GM10266 (cell line): ENCODE data around the gene MS4A3.
"Not testable (repeated sequence)": the region's sequence is repeated elsewhere in the genome, so short reads cannot be mapped to it uniquely, and the experiment has no call there.

ENCODE experiments used
- DNase-seq: peaks from one replicate; pipeline ENCODE4 v3.0.0; 2012; ENCODE audit errors: extremely low spot score
- CTCF ChIP-seq: IDR thresholded peaks from 2 replicates; pipeline ENCODE4 v1.5.1; 2012; ENCODE audit warnings: mild to moderate bottlenecking, low read depth; ENCODE audit not compliant: control insufficient read depth, insufficient read depth; ENCODE audit errors: missing control alignments

Gene MS4A3

GRCh38 chr11:60056349-60056969, at the start of gene MS4A3:
TSS of gene MS4A3 (plus strand) at chr11:60056665. CDS start at chr11:60061161, 4,496 bp downstream.
- TF ChIP-seq CTCF = no peak
- no peak for DNase-seq

GRCh38 chr11:60016881-60017280, 39.6 kb upstream of the MS4A3 start, which contains the start of gene OOSP4B:
TSS of gene OOSP4B (plus strand) at chr11:60017181.
- TF ChIP-seq CTCF = no peak
- no peak for DNase-seq

DNA sequence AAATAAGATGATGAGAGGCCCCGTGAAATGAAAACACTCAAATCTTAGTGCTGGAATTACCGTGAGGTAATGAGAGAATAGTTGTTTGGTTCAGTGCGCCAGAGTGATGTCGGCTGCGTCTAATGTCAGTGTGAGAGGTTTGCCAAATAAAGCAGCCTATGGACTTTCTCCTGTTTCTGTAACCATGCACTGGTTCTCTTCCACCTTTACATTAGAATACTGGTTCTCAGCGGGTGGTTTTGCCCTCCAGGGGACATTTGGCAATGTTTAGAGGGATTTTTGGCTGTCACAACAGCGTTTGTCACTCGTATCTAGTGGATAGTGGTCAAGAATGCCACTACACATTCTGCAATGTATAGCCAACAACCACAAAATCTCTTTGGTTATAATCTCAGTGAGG, 38.4 kb upstream of the MS4A3 start:
- no peak for TF ChIP-seq CTCF
- no peak for DNase-seq

- not testable (repeated sequence) for DNase-seq
These were observed 36.1 kb upstream of the MS4A3 start for GRCh38 chr11:60020376-60020775.

DNA sequence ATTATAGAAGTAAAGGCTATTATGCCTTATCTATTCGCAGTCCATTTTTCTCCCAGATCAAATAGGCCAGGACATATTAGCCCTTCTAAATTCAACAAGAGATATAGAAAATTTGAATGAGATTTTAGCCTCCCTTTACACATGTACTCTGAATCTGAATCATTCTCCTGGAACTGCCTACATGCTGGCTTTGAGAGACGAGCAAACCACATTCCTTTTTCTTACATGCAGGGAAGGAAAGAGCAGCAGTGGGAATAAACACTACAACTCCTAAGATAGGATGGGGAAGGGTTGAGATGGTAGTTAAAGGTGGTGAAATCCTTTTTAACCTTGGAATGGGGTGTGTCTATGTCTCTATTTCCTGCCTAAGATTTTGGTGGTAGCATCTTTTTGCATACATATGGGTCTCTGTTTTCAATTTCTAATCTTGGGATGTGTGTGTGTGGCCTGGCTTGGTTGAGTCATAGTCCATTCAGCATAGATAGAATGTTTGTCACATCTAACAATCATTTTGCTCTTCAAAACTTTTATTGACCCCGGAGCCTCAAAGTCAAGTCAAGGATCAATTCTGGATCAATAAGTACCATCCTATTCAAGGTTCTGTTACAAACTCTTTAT, 27.3 kb upstream of the MS4A3 start:
- no peak for TF ChIP-seq CTCF

DNA sequence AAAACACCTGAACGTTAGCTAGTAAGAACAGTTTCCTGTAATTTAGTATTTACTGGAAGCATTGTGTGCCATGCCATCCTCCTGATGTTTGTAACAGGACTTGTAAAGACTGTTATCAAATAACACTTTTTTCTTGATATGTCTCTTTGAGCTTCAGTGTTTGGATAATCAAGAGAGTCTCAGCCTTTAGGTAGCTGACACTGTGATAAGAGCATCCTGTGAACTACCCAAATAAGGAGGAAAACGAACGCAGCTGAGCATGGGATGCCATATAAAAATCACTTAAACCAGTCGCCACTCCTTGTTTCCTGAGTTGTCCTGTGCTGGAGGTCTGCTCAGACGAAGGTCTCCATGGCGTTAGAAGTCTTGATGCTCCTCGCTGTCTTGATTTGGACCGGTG, 16.4 kb upstream of the MS4A3 start, which contains the start of gene OOSP2:
OOSP2 (plus strand) TSS at position 301 of the 400 bp plus-strand sequence; CDS start at position 352, 51 bp downstream.
- no peak for TF ChIP-seq CTCF
- DNase-seq = no peak

More for the DNA sequence above, 27.3 kb upstream of the MS4A3 start:
- no peak for DNase-seq

DNA sequence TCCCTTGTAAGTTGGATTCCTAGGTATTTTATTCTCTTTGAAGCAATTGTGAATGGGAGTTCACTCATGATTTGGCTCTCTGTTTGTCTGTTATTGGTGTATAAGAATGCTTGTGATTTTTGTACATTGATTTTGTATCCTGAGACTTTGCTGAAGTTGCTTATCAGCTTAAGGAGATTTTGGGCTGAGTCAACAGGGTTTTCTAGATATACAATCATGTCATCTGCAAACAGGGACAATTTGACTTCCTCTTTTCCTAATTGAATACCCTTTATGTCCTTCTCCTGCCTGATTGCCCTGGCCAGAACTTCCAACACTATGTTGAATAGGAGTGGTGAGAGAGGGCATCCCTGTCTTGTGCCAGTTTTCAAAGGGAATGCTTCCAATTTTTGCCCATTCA, 6.0 kb upstream of the MS4A3 start:
- not testable (repeated sequence) for DNase-seq

DNA sequence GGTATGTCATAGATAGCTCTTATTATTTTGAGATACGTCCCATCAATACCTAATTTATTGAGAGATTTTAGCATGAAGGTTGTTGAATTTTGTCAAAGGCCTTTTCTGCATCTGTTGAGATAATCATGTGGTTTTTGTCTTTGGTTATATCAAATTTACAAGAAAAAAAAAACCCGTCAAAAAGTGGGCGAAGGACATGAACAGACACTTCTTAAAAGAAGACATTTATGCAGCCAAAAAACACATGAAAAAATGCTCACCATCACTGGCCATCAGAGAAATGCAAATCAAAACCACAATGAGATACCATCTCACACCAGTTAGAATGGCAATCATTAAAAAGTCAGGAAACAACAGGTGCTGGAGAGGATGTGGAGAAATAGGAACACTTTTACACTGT, 5.6 kb upstream of the MS4A3 start:
- not testable (repeated sequence) for DNase-seq

GRCh38 chr11:60059052-60059451, 2.6 kb downstream of the MS4A3 start:
- DNase-seq = no peak

More at GRCh38 chr11:60059052-60059451, 2.6 kb downstream of the MS4A3 start:
- no peak for TF ChIP-seq CTCF
